ENCODE data around the gene KCNMA1.

GRCh38 chr10:76977046-76977445, 660.6 kb downstream of the KCNMA1 start:
- no peak for TF ChIP-seq ZNF274 (IDR thresholded peaks at IDR 0.05; ENCODE audit: low read depth, low read length)
- TF ChIP-seq YY1 (IDR thresholded peaks at IDR 0.05; ENCODE audit: insufficient read depth, insufficient read length), result no peak

Data from NT2/D1 (cell line).